ENCODE data around the gene TPK1.

GRCh38 chr7:144826208-144826607, 9.6 kb downstream of the TPK1 start:
- TF ChIP-seq CTCF (IDR thresholded peaks at IDR 0.05) (no peak), EZH2 (IDR thresholded peaks at IDR 0.05) (no peak), EZH2phosphoT487 (IDR thresholded peaks at IDR 0.05) (no peak)

Measured in neural progenitor cell (in vitro differentiated cells).